Endothelial cell of umbilical vein (primary cell): ENCODE measurements around the gene PIGA.

Source experiments
- CTCF ChIP-seq, 2 donors: IDR thresholded peaks; 1 replicate in 1 of 2; 2 replicates in 1 of 2; pipeline ENCODE4 v1.5.1; 2011; ENCODE audit warnings: low read length in 2 of 2, mild to moderate bottlenecking in 2 of 2, moderate library complexity in 2 of 2, control low read depth in 1 of 2, inconsistent platforms in 1 of 2, low read depth in 1 of 2; ENCODE audit not compliant: insufficient read depth in 1 of 2; ENCODE audit errors: extremely low read depth in 1 of 2
- EZH2 ChIP-seq: IDR thresholded peaks from 2 replicates; pipeline ENCODE4 v1.6.1; 2012; ENCODE audit warnings: borderline replicate concordance, low read depth, mild to moderate bottlenecking, moderate library complexity, low read length, inconsistent platforms; ENCODE audit not compliant: severe bottlenecking
- FOS ChIP-seq: IDR thresholded peaks from 2 replicates; pipeline ENCODE4 v1.6.1; 2011; ENCODE audit warnings: mild to moderate bottlenecking, low read length, moderate library complexity, borderline replicate concordance; ENCODE audit not compliant: insufficient read depth
- GATA2 ChIP-seq: IDR thresholded peaks from 2 replicates; pipeline ENCODE4 v1.7.0; 2011; ENCODE audit warnings: low read depth, mild to moderate bottlenecking, moderate library complexity, mixed read lengths, low read length; ENCODE audit not compliant: insufficient read length, insufficient read depth
- JUN ChIP-seq: IDR thresholded peaks from 2 replicates; pipeline ENCODE4 v1.6.1; 2011; ENCODE audit warnings: borderline replicate concordance, low read depth; ENCODE audit not compliant: insufficient read length, insufficient read depth
- MAX ChIP-seq: IDR thresholded peaks from 2 replicates; pipeline ENCODE4 v1.6.1; 2011; ENCODE audit not compliant: insufficient read depth, insufficient read length
- MYC ChIP-seq: IDR thresholded peaks from one replicate; pipeline ENCODE4 v1.6.1; 2011; ENCODE audit warnings: mild to moderate bottlenecking, low read depth, low read length
- POLR2A ChIP-seq: IDR thresholded peaks from 2 replicates; pipeline ENCODE4 v1.6.1; 2012; ENCODE audit warnings: low read depth, mild to moderate bottlenecking, control low read depth, low read length
- POLR2AphosphoS5 ChIP-seq: IDR thresholded peaks from 2 replicates; pipeline ENCODE4 v1.6.1; 2012; ENCODE audit warnings: low read depth, mild to moderate bottlenecking, control low read depth, low read length, moderate library complexity; ENCODE audit not compliant: insufficient read depth

- no peak for TF ChIP-seq CTCF (IDR thresholded peaks at IDR 0.05; ENCODE audit: extremely low read depth in 1 of 2, insufficient read depth in 1 of 2, low read depth in 1 of 2, low read length in 2 of 2)
- TF ChIP-seq MAX, result no peak
- no peak for TF ChIP-seq EZH2
- no peak for TF ChIP-seq POLR2A
- TF ChIP-seq FOS, result no peak
- TF ChIP-seq POLR2AphosphoS5, result no peak
- TF ChIP-seq JUN, result no peak
- TF ChIP-seq GATA2, result no peak
- no peak for TF ChIP-seq MYC
Measured at GRCh38 chrX:15315509-15315908, 19.8 kb downstream of the PIGA start, which contains the start of gene ASB11.
